ENCODE data around the gene UQCC2.

GRCh38 chr6:33752646-33753015 lies 41.1 kb upstream of the UQCC2 start:
- TF ChIP-seq CTCF (IDR thresholded peaks at IDR 0.05): no peak
- no peak for TF ChIP-seq EP300 (IDR thresholded peaks at IDR 0.05)
- TF ChIP-seq POLR2A (IDR thresholded peaks at IDR 0.05): no peak
- no peak for TF ChIP-seq POLR2AphosphoS5 (IDR thresholded peaks at IDR 0.05)

Measured in suprapubic skin (tissue), 4 donors.